HG03097 (cell line): ENCODE results near the gene USP35.

Experiments
- ATAC-seq: cut with Tn5 transposase; IDR thresholded peaks from one replicate; pipeline ENCODE4 v1.9.1; 2021; ENCODE audit not compliant: unreplicated experiment, low FRiP score

The USP35 gene

GRCh38 chr11:78188286-78189173 is at the start of gene USP35, which contains the start of gene KCTD21:
Gene USP35, plus strand, starts transcription at chr11:78188919. Its CDS starts 7,327 bp downstream, at chr11:78196246.
Gene KCTD21, minus strand, starts transcription at chr11:78188626. Its CDS starts 14,072 bp downstream, at chr11:78174554.
- peak; percentile 95 for ATAC-seq

GRCh38 chr11:78139422-78140391 is 49.0 kb upstream of the USP35 start, which contains the start of gene ALG8:
Gene ALG8, minus strand, starts transcription at chr11:78139626. Its CDS starts 38 bp downstream, at chr11:78139588.
- peak; percentile 91 for ATAC-seq

DNA sequence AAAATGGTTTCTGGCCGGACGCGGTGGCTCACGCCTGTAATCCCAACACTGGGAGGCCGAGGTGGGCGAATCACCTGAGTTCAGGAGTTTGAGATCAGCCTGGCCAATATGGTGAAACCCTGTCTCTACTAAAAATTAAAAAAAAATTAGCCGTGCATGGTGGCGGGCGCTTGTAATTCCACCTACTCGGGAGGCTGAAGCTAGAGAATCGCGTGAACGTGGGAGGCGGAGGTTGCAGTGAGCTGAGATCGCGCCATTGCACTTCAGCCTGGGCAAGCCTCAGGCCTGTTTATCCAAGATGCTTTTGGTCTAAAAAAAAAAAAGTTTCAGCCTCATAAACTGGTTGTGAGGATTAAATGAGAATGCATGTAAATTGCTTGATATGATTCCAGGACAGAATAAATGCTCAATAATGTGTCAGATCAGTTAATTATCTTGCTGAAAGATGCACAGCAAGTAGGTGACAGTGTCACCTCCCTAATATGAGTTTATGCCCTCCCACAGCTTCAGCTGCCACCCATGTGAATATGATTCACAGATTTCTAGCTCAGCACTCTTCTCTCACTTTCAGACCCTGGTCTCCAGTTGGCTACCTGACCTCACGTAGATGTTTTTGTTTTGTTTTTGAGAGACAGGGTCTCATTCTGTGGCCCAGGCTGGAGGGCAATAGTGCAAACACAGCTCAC is 48.2 kb upstream of the USP35 start:
- no peak for ATAC-seq

GRCh38 chr11:78145511-78146025 is 43.2 kb upstream of the USP35 start:
- no peak for ATAC-seq

DNA sequence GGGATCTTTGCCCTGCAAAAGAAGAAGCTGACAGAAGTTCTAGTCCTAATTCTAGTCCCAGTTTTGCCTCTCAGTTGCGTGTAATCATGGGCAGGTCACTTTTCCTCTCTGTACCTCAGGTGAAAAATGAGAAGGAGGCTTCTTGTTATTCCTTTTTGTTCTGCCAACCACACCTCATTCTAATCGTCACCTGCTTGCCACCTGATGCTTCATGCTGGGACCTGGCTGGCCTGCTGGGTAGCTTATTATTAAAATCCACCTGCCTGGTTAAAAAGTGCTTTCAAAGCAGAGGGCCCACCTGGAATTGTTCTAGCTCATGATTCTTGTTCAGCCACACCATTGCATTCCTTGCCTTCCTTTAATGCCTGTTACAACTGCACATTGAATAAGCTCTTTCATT is 40.9 kb upstream of the USP35 start:
- ATAC-seq: no peak

DNA sequence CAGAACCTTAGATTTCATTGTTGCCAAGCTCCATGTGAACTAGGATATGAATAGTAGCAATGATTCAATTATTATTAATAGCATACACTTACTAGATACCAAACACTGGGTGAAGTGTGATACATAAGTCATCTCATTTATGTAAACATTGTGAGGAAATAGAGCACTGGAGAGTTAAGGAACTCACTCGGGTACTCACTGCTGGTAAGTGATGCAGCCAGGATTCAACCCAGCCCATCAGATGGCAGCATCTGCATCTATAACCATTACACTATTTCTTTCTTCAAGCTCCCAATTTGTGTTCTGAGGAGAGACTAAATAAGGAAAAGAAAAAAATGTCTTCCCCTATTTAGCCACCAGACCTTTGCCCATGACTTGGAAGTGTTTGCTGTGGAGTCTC is 39.1 kb upstream of the USP35 start:
- no peak for ATAC-seq

DNA sequence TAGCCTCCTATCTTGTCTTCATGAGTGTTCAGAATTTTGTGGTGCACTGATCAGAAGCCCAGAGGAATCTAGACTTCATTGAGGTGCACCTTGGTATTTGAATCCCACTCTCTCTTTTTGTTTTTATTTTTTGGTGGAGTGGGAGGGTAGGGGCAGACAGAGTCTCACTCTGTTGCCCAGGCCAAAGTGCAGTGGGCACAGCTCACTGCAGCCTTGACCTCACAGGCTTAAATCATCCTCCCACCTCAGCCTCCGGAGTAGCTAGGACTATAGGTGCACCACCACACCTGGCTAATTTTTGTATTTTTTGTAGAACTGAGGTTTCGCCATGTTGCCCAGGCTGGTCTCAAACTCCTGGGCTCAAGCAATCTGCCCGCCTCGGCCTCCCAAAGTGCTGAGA is 38.4 kb upstream of the USP35 start:
- ATAC-seq: no peak

- ATAC-seq: no peak
These were observed 38.0 kb upstream of the USP35 start for GRCh38 chr11:78150754-78151153.

GRCh38 chr11:78151804-78152203 is 36.9 kb upstream of the USP35 start:
- ATAC-seq: no peak

DNA sequence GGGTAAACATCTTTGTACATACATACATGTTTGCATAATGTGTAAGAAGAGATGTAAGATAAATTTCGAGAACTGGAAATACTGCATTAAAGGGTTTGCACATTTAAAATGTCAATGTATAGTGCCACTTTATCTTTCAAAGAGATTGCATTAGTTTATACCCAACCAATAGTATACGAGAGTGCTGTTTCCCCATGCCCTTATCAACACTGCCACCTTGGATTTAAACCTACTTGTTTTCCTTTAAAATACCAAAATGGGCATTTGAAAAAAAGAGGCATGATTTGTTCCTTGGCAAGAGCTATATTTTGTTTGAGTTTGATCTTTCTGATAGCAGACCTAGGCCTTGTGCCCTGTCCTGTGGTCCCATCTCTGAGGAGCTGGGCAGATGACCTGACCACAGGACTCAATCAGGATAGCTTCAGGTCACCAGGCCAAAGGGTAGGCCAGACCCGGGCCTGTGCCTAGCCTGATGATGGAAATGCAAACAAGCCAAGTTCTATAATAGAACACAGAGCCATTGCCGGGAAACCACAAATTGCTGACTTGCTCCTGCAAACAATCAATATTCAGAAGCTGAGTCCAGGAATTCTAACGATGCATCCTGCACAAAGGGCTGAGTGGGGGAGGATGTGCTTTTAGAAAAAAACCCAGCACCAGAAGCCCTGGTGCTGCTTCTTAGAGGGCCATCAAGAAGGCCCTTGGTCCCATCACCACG is 32.4 kb upstream of the USP35 start:
- no peak for ATAC-seq

GRCh38 chr11:78158987-78159652 is 29.6 kb upstream of the USP35 start:
- ATAC-seq: no peak

GRCh38 chr11:78160557-78160956 is 28.2 kb upstream of the USP35 start:
- no peak for ATAC-seq

DNA sequence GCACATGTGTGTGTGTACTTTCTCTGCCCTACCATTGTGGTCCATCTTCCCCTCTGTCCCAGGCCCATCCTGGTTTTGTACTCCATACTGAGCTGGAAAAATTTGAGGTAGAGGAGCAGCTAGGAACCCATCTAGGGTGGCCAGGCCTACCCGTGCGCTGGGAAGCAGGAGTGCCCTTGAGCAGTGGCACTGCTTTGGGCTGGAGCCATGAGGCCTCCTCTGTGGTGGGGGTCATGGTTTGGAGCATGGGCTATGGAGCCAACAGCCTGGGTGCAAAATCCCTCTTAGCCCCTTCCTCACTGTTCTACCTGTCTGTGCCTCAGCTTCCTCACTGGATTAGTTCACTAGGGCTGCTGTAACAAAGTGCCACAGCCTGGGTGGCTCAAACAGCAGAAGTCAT is 27.4 kb upstream of the USP35 start:
- ATAC-seq: no peak

- ATAC-seq: no peak
These were observed 26.8 kb upstream of the USP35 start for GRCh38 chr11:78161962-78162371.

DNA sequence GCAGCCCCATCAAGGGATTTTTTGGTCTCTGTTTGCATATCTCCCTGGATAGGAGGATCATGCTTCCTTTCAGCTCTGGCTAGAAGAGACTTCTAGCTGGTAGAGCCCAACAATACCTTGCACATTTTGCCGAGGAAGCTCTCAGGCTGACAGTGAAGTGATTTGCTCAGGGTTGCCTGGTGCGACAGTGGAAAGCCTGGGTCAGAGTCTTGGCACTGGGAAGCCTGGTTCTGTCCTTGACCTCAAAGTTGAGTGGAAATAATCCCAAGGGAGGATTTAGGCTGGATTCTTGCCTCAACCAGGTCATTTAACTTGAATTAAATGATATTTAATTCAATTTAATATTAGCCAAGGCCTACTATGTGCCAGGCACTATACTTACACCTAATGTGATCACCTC is 24.9 kb upstream of the USP35 start:
- no peak for ATAC-seq

DNA sequence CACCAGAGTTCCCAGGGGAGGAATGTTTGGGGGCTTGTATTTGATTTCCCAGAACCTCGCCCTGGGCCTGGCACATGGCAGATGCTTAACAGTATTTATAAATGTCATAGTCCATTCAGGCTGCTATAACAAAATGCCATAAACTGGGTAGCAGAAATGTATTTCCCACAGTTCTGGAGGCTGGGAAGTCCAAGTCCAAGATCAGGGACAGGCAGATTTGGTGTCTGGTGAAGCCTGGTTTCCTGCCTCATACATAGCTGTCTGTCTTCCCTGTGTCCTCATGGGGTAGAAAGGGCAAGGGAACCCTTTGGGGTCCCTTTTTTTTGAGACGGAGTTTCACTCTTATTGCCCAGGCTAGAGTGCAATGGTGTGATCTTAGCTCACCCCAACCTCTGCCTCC is 24.2 kb upstream of the USP35 start:
- no peak for ATAC-seq

GRCh38 chr11:78166855-78167469 is 21.8 kb upstream of the USP35 start:
- ATAC-seq: no peak

DNA sequence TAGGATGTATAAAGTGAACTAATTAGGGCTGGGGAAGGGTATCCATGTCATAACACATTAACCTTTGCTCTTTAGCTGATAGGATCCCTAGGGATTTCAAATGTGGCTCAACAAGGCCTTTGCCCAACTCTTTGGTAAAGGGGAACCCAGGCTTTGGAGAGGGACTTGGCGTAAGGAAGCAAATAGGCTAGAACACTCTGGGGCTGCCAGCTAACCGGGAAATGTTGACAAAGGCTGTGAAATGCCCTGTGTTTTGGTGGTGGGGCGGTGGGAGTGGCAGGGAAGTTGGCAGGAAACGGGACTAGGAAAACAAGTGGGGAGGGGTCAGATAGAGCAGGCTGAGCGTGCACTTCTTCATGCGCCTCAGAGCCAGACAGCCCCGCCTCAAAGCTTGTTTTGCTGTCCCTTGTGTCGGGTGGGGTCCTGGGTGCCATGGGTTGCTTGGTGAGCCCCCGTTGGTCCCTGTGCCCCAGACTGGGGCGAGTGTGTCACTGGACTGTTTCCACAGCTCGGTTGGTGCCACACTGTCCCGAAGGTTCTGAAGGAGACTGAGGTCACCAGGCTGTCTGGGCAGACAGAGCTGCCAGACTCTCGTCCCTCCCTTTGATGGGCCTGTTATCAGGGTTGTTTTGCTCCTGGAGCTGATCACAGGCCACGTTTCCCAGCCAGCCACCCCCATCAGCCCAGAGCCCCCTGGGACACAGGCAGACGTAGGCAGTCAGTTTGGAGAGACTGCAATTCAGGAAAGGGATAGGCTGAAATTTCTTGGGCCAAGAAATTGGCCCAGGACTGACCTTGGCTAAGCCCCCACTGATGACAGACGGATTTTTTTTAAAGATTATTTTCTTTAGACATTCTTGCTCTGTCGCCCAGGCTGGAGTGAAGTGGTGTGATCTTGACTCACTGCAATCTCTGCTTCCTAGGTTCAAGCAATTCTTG is 19.9 kb upstream of the USP35 start:
- no peak for ATAC-seq
